ENCODE data around the gene HTT.
"Not testable (repeated sequence)": the region's sequence is repeated elsewhere in the genome, so short reads cannot be mapped to it uniquely, and the experiment has no call there.

Gene HTT

GRCh38 chr4:3085948-3086670 is 11.6 kb downstream of the HTT start:
- DNase-seq: no peak

GRCh38 chr4:3087115-3087797 is 12.8 kb downstream of the HTT start:
- DNase-seq: no peak

- DNase-seq: no peak
Observed at GRCh38 chr4:3091464-3091863, 17.0 kb downstream of the HTT start.

GRCh38 chr4:3094701-3095100 is 20.2 kb downstream of the HTT start:
- DNase-seq: not testable (repeated sequence)

- DNase-seq: no peak
Observed at GRCh38 chr4:3096202-3096601, 21.7 kb downstream of the HTT start.

- no peak for DNase-seq
Observed at GRCh38 chr4:3098346-3098745, 23.9 kb downstream of the HTT start.

GRCh38 chr4:3106339-3107186 is 32.1 kb downstream of the HTT start:
- DNase-seq: peak; percentile 88

- DNase-seq: no peak
Observed at GRCh38 chr4:3107271-3107670, 32.8 kb downstream of the HTT start.

- DNase-seq: no peak
Observed at GRCh38 chr4:3107691-3108121, 33.2 kb downstream of the HTT start.

GRCh38 chr4:3108211-3108610 is 33.7 kb downstream of the HTT start:
- DNase-seq: no peak

GRCh38 chr4:3111461-3111860 is 37.0 kb downstream of the HTT start:
- no peak for DNase-seq

- no peak for DNase-seq
Observed at GRCh38 chr4:3112201-3112600, 37.7 kb downstream of the HTT start.

- DNase-seq: no peak
Observed at GRCh38 chr4:3112609-3113469, 38.4 kb downstream of the HTT start.

GRCh38 chr4:3114377-3114776 is 39.9 kb downstream of the HTT start:
- no peak for DNase-seq

GRCh38 chr4:3115637-3116270 is 41.3 kb downstream of the HTT start:
- DNase-seq: no peak

- DNase-seq: no peak
Observed at GRCh38 chr4:3116955-3117354, 42.5 kb downstream of the HTT start.

GRCh38 chr4:3118312-3118711 is 43.8 kb downstream of the HTT start:
- DNase-seq: no peak

- no peak for DNase-seq
Observed at GRCh38 chr4:3119464-3119863, 45.0 kb downstream of the HTT start.

- no peak for DNase-seq
Observed at GRCh38 chr4:3121110-3121509, 46.6 kb downstream of the HTT start.

GRCh38 chr4:3121596-3121995 is 47.1 kb downstream of the HTT start:
- DNase-seq: no peak

GRCh38 chr4:3122081-3122563 is 47.6 kb downstream of the HTT start:
- DNase-seq: no peak

GRCh38 chr4:3123181-3123671 is 48.7 kb downstream of the HTT start:
- no peak for DNase-seq

All from activated naive CD4-positive, alpha-beta T cell treated with anti-CD3 and anti-CD28 coated beads, Interleukin-2, amount 50 U/mL, for 16 hours (primary cell).